Measurements from ENCODE around the gene VCX3B. TPM values are rescaled to one million over a fixed set of nuclear protein-coding genes. Genes with fewer than 3 reads are reported as not detected.
"Not testable (repeated sequence)": the region's sequence is repeated elsewhere in the genome, so short reads cannot be mapped to it uniquely, and the experiment has no call there.

The VCX3B gene
- total RNA-seq, result not detected in 2 replicates

- H3K4me3 ChIP-seq (ENCODE audit: low read depth, low read length); DNase-seq (ENCODE audit: low read depth): not testable (repeated sequence)
Observed at GRCh38 chrX:8464530-8464929, at the start of gene VCX3B. TSS of gene VCX3B (plus strand) at chrX:8464830. CDS start at chrX:8465451, 621 bp downstream.

DNA sequence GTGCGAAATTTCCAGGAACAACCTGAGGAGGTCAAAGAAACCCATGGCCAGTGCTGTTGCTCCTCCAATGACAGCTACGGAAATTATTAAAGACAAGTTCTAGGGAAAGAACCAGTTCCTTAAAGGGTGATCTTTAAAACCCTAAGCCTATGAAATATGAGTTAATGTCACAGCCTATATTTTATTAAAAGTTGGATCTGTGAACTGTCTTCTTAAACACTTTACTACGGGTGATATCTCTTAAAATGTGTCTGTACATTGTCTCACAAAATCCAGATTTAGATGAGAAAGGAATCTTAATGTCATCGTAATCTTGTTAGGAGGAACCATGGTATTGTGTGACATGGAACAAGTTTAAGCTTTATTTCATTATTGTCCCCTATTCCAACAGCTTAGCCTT lies 46.3 kb upstream of the VCX3B start:
- H3K4me3 ChIP-seq (ENCODE audit: low read depth, low read length), result no peak overlapping the region

DNA sequence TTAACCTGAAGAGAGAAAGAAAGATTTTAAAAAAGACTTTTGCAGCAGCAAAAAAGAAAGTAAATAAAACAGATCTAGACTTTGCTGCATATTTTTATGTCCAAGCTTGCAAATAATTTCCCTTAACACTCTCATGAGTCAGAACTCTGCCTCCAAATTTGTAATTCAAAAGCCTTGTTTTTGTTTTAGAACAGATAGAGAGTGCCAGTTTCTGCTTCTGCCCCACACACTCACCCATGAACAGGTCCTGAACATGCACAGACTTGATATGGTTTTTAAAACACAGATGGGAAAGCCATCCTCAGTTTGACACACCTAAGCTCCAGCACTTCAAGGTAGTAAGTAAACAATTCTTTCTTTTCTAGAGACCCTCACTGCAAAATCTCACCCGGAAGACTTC lies 39.7 kb upstream of the VCX3B start:
- no peak overlapping the region for H3K4me3 ChIP-seq (ENCODE audit: low read depth, low read length)
- DNase-seq (ENCODE audit: low read depth), result no peak
- TF ChIP-seq, protein P1, sequence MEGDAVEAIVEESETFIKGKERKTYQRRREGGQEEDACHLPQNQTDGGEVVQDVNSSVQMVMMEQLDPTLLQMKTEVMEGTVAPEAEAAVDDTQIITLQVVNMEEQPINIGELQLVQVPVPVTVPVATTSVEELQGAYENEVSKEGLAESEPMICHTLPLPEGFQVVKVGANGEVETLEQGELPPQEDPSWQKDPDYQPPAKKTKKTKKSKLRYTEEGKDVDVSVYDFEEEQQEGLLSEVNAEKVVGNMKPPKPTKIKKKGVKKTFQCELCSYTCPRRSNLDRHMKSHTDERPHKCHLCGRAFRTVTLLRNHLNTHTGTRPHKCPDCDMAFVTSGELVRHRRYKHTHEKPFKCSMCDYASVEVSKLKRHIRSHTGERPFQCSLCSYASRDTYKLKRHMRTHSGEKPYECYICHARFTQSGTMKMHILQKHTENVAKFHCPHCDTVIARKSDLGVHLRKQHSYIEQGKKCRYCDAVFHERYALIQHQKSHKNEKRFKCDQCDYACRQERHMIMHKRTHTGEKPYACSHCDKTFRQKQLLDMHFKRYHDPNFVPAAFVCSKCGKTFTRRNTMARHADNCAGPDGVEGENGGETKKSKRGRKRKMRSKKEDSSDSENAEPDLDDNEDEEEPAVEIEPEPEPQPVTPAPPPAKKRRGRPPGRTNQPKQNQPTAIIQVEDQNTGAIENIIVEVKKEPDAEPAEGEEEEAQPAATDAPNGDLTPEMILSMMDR (conservative IDR thresholded peaks at IDR 0.05; ENCODE audit: low read depth, low read length), result no peak

More for the DNA sequence above, 46.3 kb upstream of the VCX3B start:
- TF ChIP-seq, protein P1 (conservative IDR thresholded peaks at IDR 0.05; ENCODE audit: low read depth, low read length), result no peak
- no peak for DNase-seq (ENCODE audit: low read depth)

GRCh38 chrX:8429692-8430249 lies 34.9 kb upstream of the VCX3B start:
- no peak for DNase-seq (ENCODE audit: low read depth)
- no peak overlapping the region for H3K4me3 ChIP-seq (ENCODE audit: low read depth, low read length)
- TF ChIP-seq, protein P1 (conservative IDR thresholded peaks at IDR 0.05; ENCODE audit: low read depth, low read length), result no peak

GRCh38 chrX:8430444-8430843 lies 34.2 kb upstream of the VCX3B start:
- no peak overlapping the region for H3K4me3 ChIP-seq (ENCODE audit: low read depth, low read length)
- DNase-seq (ENCODE audit: low read depth), result no peak
- TF ChIP-seq, protein P1 (conservative IDR thresholded peaks at IDR 0.05; ENCODE audit: low read depth, low read length), result no peak

GRCh38 chrX:8432396-8432795 lies 32.2 kb upstream of the VCX3B start:
- TF ChIP-seq, protein P1 (conservative IDR thresholded peaks at IDR 0.05; ENCODE audit: low read depth, low read length), result no peak
- no peak overlapping the region for H3K4me3 ChIP-seq (ENCODE audit: low read depth, low read length)
- no peak for DNase-seq (ENCODE audit: low read depth)

- TF ChIP-seq, protein P1 (conservative IDR thresholded peaks at IDR 0.05; ENCODE audit: low read depth, low read length), result no peak
- no peak overlapping the region for H3K4me3 ChIP-seq (ENCODE audit: low read depth, low read length)
- no peak for DNase-seq (ENCODE audit: low read depth)
Observed at GRCh38 chrX:8433109-8434062, 31.2 kb upstream of the VCX3B start.

All from epithelial cell of proximal tubule (primary cell).